CD8-positive, alpha-beta memory T cell (primary cell): ENCODE data around the gene RNF213. TPM values are rescaled to one million over a fixed set of nuclear protein-coding genes. Genes with fewer than 3 reads are reported as not detected.
"Not testable (repeated sequence)": the region's sequence is repeated elsewhere in the genome, so short reads cannot be mapped to it uniquely, and the experiment has no call there.

Source experiments
- CTCF ChIA-PET: fragments of 350-600 bp; sonication (Branson Sonifier 250); formaldehyde crosslinking; loops from one replicate; lab custom pipeline; 2021; ENCODE audit warnings: antibody characterized with exemption; lab: Charles Lee
- POLR2A ChIA-PET: fragments of 350-600 bp; sonication (Branson Sonifier 250); formaldehyde crosslinking; loops from one replicate; lab custom pipeline; 2021; ENCODE audit warnings: antibody characterized with exemption; lab: Charles Lee
- DNase-seq, 5 donors: peaks; one replicate each; pipeline versions ENCODE4 v3.0.0 to v3.0.0-alpha.2; 2020 to 2022; ENCODE audit warnings: mixed read lengths in 1 of 5
- H3K27ac ChIP-seq: one replicate; pipeline ENCODE4 v1.7.0; 2013; ENCODE audit warnings: low read depth, mild to moderate bottlenecking, low read length, moderate library complexity
- H3K27me3 ChIP-seq: 2 replicates; pipeline ENCODE4 v1.7.0; 2013; ENCODE audit warnings: low read length, mild to moderate bottlenecking; ENCODE audit not compliant: insufficient read depth, poor library complexity, severe bottlenecking
- H3K36me3 ChIP-seq: 2 replicates; pipeline ENCODE4 v1.7.0; 2013; ENCODE audit warnings: mild to moderate bottlenecking, low read length, moderate library complexity; ENCODE audit not compliant: insufficient read depth
- H3K4me1 ChIP-seq: 2 replicates; pipeline ENCODE4 v1.7.0; 2013; ENCODE audit warnings: mild to moderate bottlenecking, low read length, moderate library complexity; ENCODE audit not compliant: insufficient read depth
- H3K4me3 ChIP-seq: 2 replicates; pipeline ENCODE4 v1.7.0; 2013; ENCODE audit warnings: mild to moderate bottlenecking, low read length
- H3K9me3 ChIP-seq: 2 replicates; pipeline ENCODE4 v1.7.0; 2013; ENCODE audit warnings: mild to moderate bottlenecking, low read length
- H3K27ac Mint-ChIP-seq, 8 donors: one replicate each; pipeline ENCODE4 v1.8.0; 2020 to 2021; ENCODE audit warnings: mixed read lengths in 8 of 8, mild to moderate bottlenecking in 6 of 8, inconsistent platforms in 3 of 8, moderate library complexity in 3 of 8
- H3K27me3 Mint-ChIP-seq, 2 donors: one replicate each; pipeline ENCODE4 v1.8.0; 2020 to 2021; ENCODE audit warnings: mixed read lengths in 2 of 2, mild to moderate bottlenecking in 1 of 2, moderate library complexity in 1 of 2
- H3K36me3 Mint-ChIP-seq, 3 donors: one replicate each; pipeline ENCODE4 v1.8.0; 2020 to 2021; ENCODE audit warnings: mixed read lengths in 3 of 3, inconsistent platforms in 1 of 3, mild to moderate bottlenecking in 1 of 3
- H3K4me1 Mint-ChIP-seq, 3 donors: one replicate each; pipeline ENCODE4 v1.8.0; 2020 to 2021; ENCODE audit warnings: mixed read lengths in 3 of 3, inconsistent platforms in 1 of 3, mild to moderate bottlenecking in 1 of 3
- H3K4me3 Mint-ChIP-seq, 7 donors: one replicate each; pipeline ENCODE4 v1.8.0; 2020 to 2021; ENCODE audit warnings: mixed read lengths in 7 of 7, mild to moderate bottlenecking in 6 of 7, moderate library complexity in 4 of 7, inconsistent platforms in 2 of 7
- H3K9me3 Mint-ChIP-seq, 5 donors: one replicate each; pipeline ENCODE4 v1.8.0; 2020 to 2022; ENCODE audit warnings: mixed read lengths in 5 of 5, mild to moderate bottlenecking in 3 of 5, moderate library complexity in 2 of 5, inconsistent platforms in 1 of 5
- polyA plus RNA-seq: library from polyadenylated mRNA; unstranded; fragments of 300-500 nt; fragmentation: Illumina TruSeq; gene quantifications from one replicate; pipeline ENCODE4 v1.2.3, GENCODE V29; 2021
- total RNA-seq, 2 experiments: library from RNA; stranded (reverse); gene quantifications; one replicate each; pipeline ENCODE4 v1.2.3, GENCODE V29; 2021

Gene RNF213
- total and polyA plus RNA-seq, 3 experiments from 2014 or later: 75.7 to 185 (median 184) TPM

DNA sequence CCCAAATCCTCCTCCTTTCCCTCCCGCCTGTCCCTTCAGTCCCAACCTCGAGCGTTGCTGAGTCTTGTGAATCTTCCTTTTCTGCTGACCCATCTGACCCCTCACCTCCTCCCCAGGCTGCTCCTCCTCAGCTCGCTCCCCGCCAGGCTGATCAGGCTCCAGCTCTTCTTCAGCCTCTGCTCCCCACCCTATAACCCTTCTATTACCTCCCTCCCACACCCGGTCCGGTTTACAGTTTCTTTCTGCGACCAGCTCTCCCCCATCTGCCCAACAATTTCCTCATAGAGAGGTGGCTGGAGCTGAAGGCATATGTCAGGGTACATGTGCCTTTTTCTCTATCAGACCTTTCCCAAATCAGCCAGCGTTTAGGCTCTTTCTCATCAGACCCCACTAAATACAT is 140.4 kb downstream of the RNF213 start:
- CTCF ChIA-PET, POLR2A ChIA-PET, H3K4me1 ChIP-seq: not testable (repeated sequence)

DNA sequence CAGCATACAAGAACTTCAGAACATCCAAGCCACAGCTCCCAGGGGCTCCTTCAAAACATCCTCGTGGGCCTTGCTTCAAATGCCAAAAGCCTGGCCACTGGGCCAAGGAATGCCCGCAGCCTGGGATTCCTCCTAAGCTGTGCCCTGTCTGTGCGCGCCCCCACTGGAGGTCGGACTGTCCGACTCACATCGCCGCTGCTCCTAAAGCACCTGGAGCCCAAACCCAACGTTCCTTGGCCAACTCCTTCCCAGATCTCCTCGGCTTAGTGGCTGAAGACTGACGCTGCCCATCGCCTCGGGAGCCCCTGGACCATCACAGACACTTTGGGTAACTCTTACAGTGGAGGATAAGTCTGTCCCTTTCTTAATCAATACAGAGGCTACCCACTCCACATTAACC is 141.4 kb downstream of the RNF213 start:
- CTCF ChIA-PET, H3K36me3 ChIP-seq, H3K27ac Mint-ChIP-seq, H3K4me1 Mint-ChIP-seq, H3K27me3 ChIP-seq, POLR2A ChIA-PET, H3K4me3 ChIP-seq, H3K36me3 Mint-ChIP-seq, H3K9me3 Mint-ChIP-seq, DNase-seq, H3K27me3 Mint-ChIP-seq, H3K9me3 ChIP-seq, H3K4me3 Mint-ChIP-seq, H3K4me1 ChIP-seq, H3K27ac ChIP-seq: not testable (repeated sequence)

More for the DNA sequence above, 140.4 kb downstream of the RNF213 start:
- not testable (repeated sequence) for H3K4me3 ChIP-seq, H3K9me3 Mint-ChIP-seq, H3K4me1 Mint-ChIP-seq, DNase-seq, H3K27ac ChIP-seq, H3K36me3 Mint-ChIP-seq, H3K27me3 Mint-ChIP-seq, H3K4me3 Mint-ChIP-seq, H3K36me3 ChIP-seq, H3K27me3 ChIP-seq, H3K27ac Mint-ChIP-seq, H3K9me3 ChIP-seq

DNA sequence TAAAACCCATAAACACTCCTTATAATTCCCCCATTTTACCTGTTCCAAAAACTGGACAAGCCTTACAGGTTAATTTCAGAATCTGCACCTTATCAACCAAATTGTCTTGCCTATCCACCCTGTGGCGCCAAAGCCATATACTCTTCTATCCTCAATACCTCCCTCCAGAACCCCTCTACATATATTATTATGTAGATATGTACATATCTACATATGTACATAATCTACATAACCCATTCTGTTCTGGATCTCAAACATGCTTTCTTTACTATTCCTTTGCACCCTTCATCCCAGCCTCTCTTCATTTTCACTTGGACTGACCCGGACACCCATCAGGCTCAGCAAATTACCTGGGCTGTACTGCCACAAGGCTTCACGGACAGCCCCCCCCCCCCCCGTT is 142.3 kb downstream of the RNF213 start:
- Mint-ChIP-seq H3K9me3 (no peaks in the 10 kb centered on the region), H3K4me1 (peaks cover 0 to 2% (median 0%) of the 10 kb centered on the region in 3 donors), H3K36me3 (no peaks in the 10 kb centered on the region), H3K4me3 (no peak overlapping the region), H3K27ac (no peak overlapping the region), H3K27me3 (no peaks in the 10 kb centered on the region)
- Histone ChIP-seq H3K9me3 (no peaks in the 10 kb centered on the region), H3K36me3 (no peaks in the 10 kb centered on the region), H3K4me1 (no peaks in the 10 kb centered on the region), H3K4me3 (no peak overlapping the region), H3K27ac (no peak overlapping the region), H3K27me3 (no peaks in the 10 kb centered on the region)
- DNase-seq: no peak
- ChIA-PET CTCF (no interaction called here), POLR2A (no interaction called here)

DNA sequence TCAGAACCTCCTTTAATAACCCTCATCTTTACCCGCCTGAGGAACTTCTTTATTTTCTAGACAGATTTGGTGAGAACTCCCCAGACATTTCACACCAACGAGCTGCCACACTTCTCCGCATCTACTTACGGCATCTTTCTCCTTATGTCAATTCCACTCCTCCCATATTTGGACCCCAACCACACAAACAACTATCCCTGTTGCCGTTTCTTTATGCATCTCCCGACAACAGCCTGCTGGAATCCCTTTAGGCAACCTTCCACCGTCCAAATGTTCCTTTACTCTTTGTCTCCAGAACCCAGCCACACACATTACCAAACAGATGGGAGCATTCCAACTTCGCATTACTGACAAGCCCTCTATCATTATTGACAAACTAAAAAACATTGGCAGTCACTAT is 145.5 kb downstream of the RNF213 start:
- no peaks in the 10 kb centered on the region for H3K9me3 Mint-ChIP-seq
- POLR2A ChIA-PET: no interaction called here
- H3K36me3 Mint-ChIP-seq: no peaks in the 10 kb centered on the region
- no peaks in the 10 kb centered on the region for H3K36me3 ChIP-seq
- H3K4me1 Mint-ChIP-seq: no peaks in the 10 kb centered on the region
- H3K4me1 ChIP-seq: no peaks in the 10 kb centered on the region
- peaks cover 0 to 12% of the 10 kb centered on the region in 2 donors for H3K27me3 Mint-ChIP-seq
- CTCF ChIA-PET: no interaction called here
- H3K4me3 ChIP-seq: no peak overlapping the region
- no peak overlapping the region for H3K4me3 Mint-ChIP-seq
- no peak overlapping the region for H3K27ac ChIP-seq
- H3K27ac Mint-ChIP-seq: no peak overlapping the region
- DNase-seq: no peak
- H3K9me3 ChIP-seq: no peaks in the 10 kb centered on the region
- H3K27me3 ChIP-seq: peaks cover 4% of the 10 kb centered on the region

DNA sequence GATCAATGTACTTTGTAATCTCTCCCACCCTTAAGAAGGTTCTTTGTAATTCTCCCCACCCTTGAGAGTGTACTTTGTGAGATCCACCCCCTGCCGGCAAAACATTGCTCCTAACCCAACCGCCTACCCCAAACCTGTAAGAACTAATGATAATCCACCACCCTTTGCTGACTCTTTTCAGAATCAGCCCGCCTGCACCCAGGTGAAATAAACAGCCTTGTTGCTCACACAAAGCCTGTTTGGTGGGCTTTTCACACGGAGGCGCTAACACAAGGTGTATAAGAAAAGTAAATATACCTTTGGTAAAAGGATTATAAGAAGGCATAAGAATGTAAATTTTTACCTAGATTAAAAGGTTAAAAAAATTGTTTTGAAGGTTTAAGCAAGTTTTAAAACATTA is 147.3 kb downstream of the RNF213 start:
- H3K36me3 Mint-ChIP-seq, CTCF ChIA-PET, H3K4me1 Mint-ChIP-seq: not testable (repeated sequence)

DNA sequence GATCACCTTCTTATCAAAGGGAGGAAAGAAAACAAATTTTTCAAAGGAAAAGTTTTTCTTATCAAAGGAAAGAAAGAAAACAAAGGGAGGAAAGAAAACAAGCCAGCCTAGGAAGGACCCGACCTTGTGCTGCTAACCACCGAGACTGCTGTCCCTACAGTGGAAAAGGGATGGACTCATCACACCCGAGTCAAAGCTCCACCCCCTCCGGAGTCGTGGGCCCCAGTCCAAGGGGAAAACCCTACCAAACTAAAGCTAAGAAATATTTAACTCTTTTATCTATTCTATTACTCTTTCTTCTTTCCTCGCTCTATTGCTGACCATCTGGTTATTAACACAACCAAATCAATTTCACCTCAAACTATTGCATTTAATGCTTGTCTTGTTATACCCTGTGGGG is 148.2 kb downstream of the RNF213 start:
- ChIA-PET CTCF (no interaction called here), POLR2A (no interaction called here)
- Mint-ChIP-seq H3K36me3 (no peaks in the 10 kb centered on the region), H3K4me3 (no peak overlapping the region), H3K27ac (no peak overlapping the region), H3K4me1 (peaks cover 0 to under 1% (median under 1%) of the 10 kb centered on the region in 3 donors), H3K9me3 (no peaks in the 10 kb centered on the region), H3K27me3 (peaks cover 4 to 27% of the 10 kb centered on the region in 2 donors)
- no peaks in the 10 kb centered on the region for H3K9me3 ChIP-seq
- no peak overlapping the region for H3K27ac ChIP-seq
- no peaks in the 10 kb centered on the region for H3K4me1 ChIP-seq
- H3K36me3 ChIP-seq: no peaks in the 10 kb centered on the region
- peaks cover 4% of the 10 kb centered on the region for H3K27me3 ChIP-seq
- DNase-seq: no peak
- H3K4me3 ChIP-seq: no peak overlapping the region

More for the DNA sequence above, 147.3 kb downstream of the RNF213 start:
- H3K36me3 ChIP-seq, H3K4me3 ChIP-seq, H3K4me1 ChIP-seq, H3K27me3 ChIP-seq, H3K27ac ChIP-seq, H3K4me3 Mint-ChIP-seq, H3K9me3 ChIP-seq, H3K9me3 Mint-ChIP-seq, H3K27ac Mint-ChIP-seq, DNase-seq, POLR2A ChIA-PET: not testable (repeated sequence)
- H3K27me3 Mint-ChIP-seq: peaks cover 0 to 20% of the 10 kb centered on the region in 2 donors

DNA sequence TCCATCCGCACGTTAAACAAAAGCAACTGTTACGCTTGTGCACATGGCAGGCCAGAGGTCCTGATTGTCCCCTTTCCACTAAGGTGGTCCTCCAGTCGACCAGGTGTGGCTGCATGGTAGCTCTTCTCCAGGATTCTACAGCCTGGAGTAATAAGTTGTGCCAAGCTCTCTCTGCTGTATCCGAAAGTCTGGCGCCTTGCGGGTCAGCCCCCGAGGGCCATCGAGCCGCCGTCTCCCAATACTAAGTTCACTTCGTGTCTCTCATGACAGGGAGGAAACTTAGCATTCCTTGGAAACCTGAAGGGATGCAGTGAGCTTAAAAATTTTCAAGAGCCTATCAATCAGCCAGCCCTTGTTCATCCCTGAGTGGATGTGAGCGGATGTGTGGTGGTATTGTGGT is 149.0 kb downstream of the RNF213 start:
- Histone ChIP-seq H3K36me3 (no peaks in the 10 kb centered on the region), H3K9me3 (no peaks in the 10 kb centered on the region), H3K27ac (no peak overlapping the region), H3K27me3 (peaks cover 6% of the 10 kb centered on the region), H3K4me1 (peaks cover 8% of the 10 kb centered on the region), H3K4me3 (no peak overlapping the region)
- POLR2A ChIA-PET: no interaction called here
- H3K27me3 Mint-ChIP-seq: peaks cover 6 to 32% of the 10 kb centered on the region in 2 donors
- H3K4me1 Mint-ChIP-seq: peaks cover 7 to 8% (median 8%) of the 10 kb centered on the region in 3 donors
- H3K36me3 Mint-ChIP-seq: no peaks in the 10 kb centered on the region
- DNase-seq: no peak
- H3K27ac Mint-ChIP-seq: no peak overlapping the region
- no peaks in the 10 kb centered on the region for H3K9me3 Mint-ChIP-seq
- CTCF ChIA-PET: no interaction called here
- H3K4me3 Mint-ChIP-seq: no peak overlapping the region

DNA sequence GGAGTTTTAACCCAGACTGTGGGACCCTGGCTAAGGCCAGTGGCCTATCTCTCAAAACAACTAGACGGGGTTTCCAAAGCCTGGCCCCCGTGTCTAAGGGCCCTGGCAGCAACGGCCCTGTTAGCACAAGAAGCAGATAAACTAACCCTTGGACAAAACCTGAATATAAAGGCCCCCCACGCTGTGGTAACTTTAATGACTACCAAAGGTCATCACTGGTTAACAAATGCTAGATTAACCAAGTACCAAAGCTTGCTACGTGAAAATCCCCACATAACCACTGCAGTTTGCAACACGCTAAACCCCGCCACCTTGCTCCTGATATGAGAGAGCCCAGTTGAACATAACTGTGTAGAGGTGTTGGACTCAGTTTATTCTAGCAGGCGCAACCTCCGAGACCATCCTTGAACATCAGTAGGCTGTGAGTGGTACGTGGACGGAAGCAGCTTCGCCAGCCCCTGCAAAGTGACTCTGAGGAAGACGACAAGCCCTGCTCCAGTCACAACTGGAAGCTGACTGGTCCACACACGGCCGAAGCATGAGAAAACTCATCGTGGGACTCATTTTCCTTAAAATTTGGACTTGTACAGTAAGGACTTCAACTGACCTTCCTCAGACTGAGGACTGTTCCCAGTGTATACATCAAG is 149.9 kb downstream of the RNF213 start:
- CTCF ChIA-PET, POLR2A ChIA-PET: not testable (repeated sequence)
- H3K27me3 Mint-ChIP-seq: peaks cover 9 to 32% of the 10 kb centered on the region in 2 donors

More for the DNA sequence above, 149.9 kb downstream of the RNF213 start:
- H3K27me3 ChIP-seq, H3K4me3 Mint-ChIP-seq, H3K27ac Mint-ChIP-seq, H3K27ac ChIP-seq, H3K36me3 Mint-ChIP-seq, H3K36me3 ChIP-seq, H3K4me3 ChIP-seq, H3K9me3 Mint-ChIP-seq, DNase-seq, H3K9me3 ChIP-seq: not testable (repeated sequence)
- H3K4me1 Mint-ChIP-seq: peaks cover 7 to 15% (median 8%) of the 10 kb centered on the region in 3 donors
- H3K4me1 ChIP-seq: peaks cover 10% of the 10 kb centered on the region
